Endothelial cell of umbilical vein (primary cell): ENCODE data around the gene MPST. TPM values are rescaled to one million over a fixed set of nuclear protein-coding genes. Genes with fewer than 3 reads are reported as not detected.

Experiments
- BruUV-seq: library from RNA; stranded (reverse); fragments of 400-500 nt; replicated peaks from 2 replicates; lab custom pipeline; 2021; lab: Mats Ljungman, UMichigan
- CTCF ChIA-PET: fragments of 300-600, 350-600 bp; sonication (Branson Sonifier 250); formaldehyde crosslinking; loops from one replicate; lab custom pipeline; 2021; ENCODE audit warnings: antibody characterized with exemption, inconsistent platforms; lab: Charles Lee
- POLR2A ChIA-PET: fragments of 300-600, 350-600 bp; sonication (Branson Sonifier 250); formaldehyde crosslinking; loops from one replicate; lab custom pipeline; 2021; ENCODE audit warnings: antibody characterized with exemption, inconsistent platforms; lab: Charles Lee
- DNase-seq: peaks from one replicate; pipeline ENCODE4 v3.0.0-alpha.2; 2011; ENCODE audit warnings: low read depth, low spot score
- FAIRE-seq: peaks from 2 replicates; lab custom pipeline; 2011; peaks lifted over from hg19 to GRCh38; lab: Jason Lieb, UNC
- H2AFZ ChIP-seq: 2 replicates; pipeline ENCODE4 v1.6.0; 2012; ENCODE audit warnings: low read depth, low read length, control low read depth, inconsistent platforms
- H3K27ac ChIP-seq: 2 replicates; pipeline ENCODE4 v1.5.1; 2011; ENCODE audit warnings: low read depth, mild to moderate bottlenecking, control low read depth, low read length, moderate library complexity; ENCODE audit not compliant: insufficient read depth
- H3K27me3 ChIP-seq, 2 experiments: 2 replicates each; pipeline versions ENCODE4 v1.6.0 to v1.6.1; 2011; ENCODE audit warnings: low read length in 2 of 2, mixed read lengths in 1 of 2; ENCODE audit not compliant: control insufficient read depth in 2 of 2, insufficient read depth in 2 of 2
- H3K36me3 ChIP-seq, 2 experiments: 2 replicates in 1 of 2; 3 replicates in 1 of 2; pipeline ENCODE4 v1.5.1; 2011; ENCODE audit warnings: low read length in 2 of 2, mild to moderate bottlenecking in 1 of 2, moderate library complexity in 1 of 2; ENCODE audit not compliant: control insufficient read depth in 2 of 2, insufficient read depth in 2 of 2; ENCODE audit errors: extremely low read depth in 1 of 2
- H3K4me1 ChIP-seq: 3 replicates; pipeline ENCODE4 v1.5.1; 2011; ENCODE audit warnings: mild to moderate bottlenecking, low read length; ENCODE audit not compliant: control insufficient read depth, insufficient read depth; ENCODE audit errors: extremely low read depth
- H3K4me2 ChIP-seq: 2 replicates; pipeline ENCODE4 v1.6.1; 2011; ENCODE audit warnings: low read length, control low read depth, mixed read lengths; ENCODE audit not compliant: insufficient read depth
- H3K4me3 ChIP-seq, 3 experiments: fragments of 200-600 bp in 1 of 3; sonication (generic), shearing (Covaris generic) in 1 of 3; replicated peaks in 1 of 3; 2 replicates each; pipeline ENCODE4 v1.5.1; 2011 to 2016; ENCODE audit warnings: control low read depth in 3 of 3, low read length in 3 of 3, mild to moderate bottlenecking in 2 of 3, inconsistent platforms in 1 of 3, low read depth in 1 of 3, moderate library complexity in 1 of 3; ENCODE audit not compliant: insufficient read depth in 1 of 3
- H3K79me2 ChIP-seq: 2 replicates; pipeline ENCODE4 v1.6.0; 2012; ENCODE audit warnings: low read length, inconsistent platforms; ENCODE audit not compliant: control insufficient read depth, insufficient read depth
- H3K9ac ChIP-seq: replicated peaks from 2 replicates; pipeline ENCODE3; 2011; ENCODE audit warnings: low read length, control low read depth; ENCODE audit not compliant: insufficient read depth; ENCODE audit errors: extremely low read depth
- H3K9me1 ChIP-seq: replicated peaks from 3 replicates; pipeline ENCODE4 v1.6.0; 2011; ENCODE audit warnings: mild to moderate bottlenecking, low read length; ENCODE audit not compliant: control insufficient read depth, insufficient read depth; ENCODE audit errors: extremely low read depth
- H3K9me3 ChIP-seq: replicated peaks from 2 replicates; pipeline ENCODE4 v1.5.1; 2012; ENCODE audit warnings: low read length, inconsistent platforms; ENCODE audit not compliant: control insufficient read depth, insufficient read depth
- H4K20me1 ChIP-seq: replicated peaks from 2 replicates; pipeline ENCODE3; 2011; ENCODE audit warnings: mild to moderate bottlenecking, low read length; ENCODE audit not compliant: control insufficient read depth, insufficient read depth; ENCODE audit errors: extremely low read depth
- EZH2 ChIP-seq: IDR thresholded peaks from 2 replicates; pipeline ENCODE4 v1.6.1; 2012; ENCODE audit warnings: borderline replicate concordance, low read depth, mild to moderate bottlenecking, moderate library complexity, low read length, inconsistent platforms; ENCODE audit not compliant: severe bottlenecking
- FOS ChIP-seq: IDR thresholded peaks from 2 replicates; pipeline ENCODE4 v1.6.1; 2011; ENCODE audit warnings: mild to moderate bottlenecking, low read length, moderate library complexity, borderline replicate concordance; ENCODE audit not compliant: insufficient read depth
- GATA2 ChIP-seq: IDR thresholded peaks from 2 replicates; pipeline ENCODE4 v1.7.0; 2011; ENCODE audit warnings: low read depth, mild to moderate bottlenecking, moderate library complexity, mixed read lengths, low read length; ENCODE audit not compliant: insufficient read length, insufficient read depth
- JUN ChIP-seq: IDR thresholded peaks from 2 replicates; pipeline ENCODE4 v1.6.1; 2011; ENCODE audit warnings: borderline replicate concordance, low read depth; ENCODE audit not compliant: insufficient read length, insufficient read depth
- MYC ChIP-seq: IDR thresholded peaks from one replicate; pipeline ENCODE4 v1.6.1; 2011; ENCODE audit warnings: mild to moderate bottlenecking, low read depth, low read length
- POLR2A ChIP-seq: IDR thresholded peaks from 2 replicates; pipeline ENCODE4 v1.6.1; 2012; ENCODE audit warnings: low read depth, mild to moderate bottlenecking, control low read depth, low read length
- POLR2AphosphoS5 ChIP-seq: IDR thresholded peaks from 2 replicates; pipeline ENCODE4 v1.6.1; 2012; ENCODE audit warnings: low read depth, mild to moderate bottlenecking, control low read depth, low read length, moderate library complexity; ENCODE audit not compliant: insufficient read depth
- dilution Hi-C: fragments of 300-500 bp; cut with MboI; formaldehyde crosslinking; loops from one replicate; pipeline ENCODE4 v1.15.0; 2019; ENCODE audit warnings: low sequenced_read_pairs; ENCODE audit not compliant: extremely low pct_ligation_motif_present
- intact Hi-C: fragments of 100-400 bp; cut with micrococcal nuclease; formaldehyde crosslinking; loops from one replicate; pipeline ENCODE4 v1.10.0; 2022
- polyA plus RNA-seq, 4 experiments: library from polyadenylated mRNA; depleted of rRNA in 3 of 4; stranded (reverse) in 3 of 4; unstranded in 1 of 4; fragments of >200 nt; gene quantifications; 2 replicates each; pipeline versions ENCODE4 v1.2.1 to v1.2.3, GENCODE V29; 2011 to 2012; ENCODE audit warnings: missing spikeins in 1 of 4
- total RNA-seq: library from RNA; stranded (reverse); gene quantifications from 2 replicates; pipeline ENCODE4 v1.2.3, GENCODE V29; 2021
- TF ChIP-seq, protein P1 (sequence below), 2 donors: IDR thresholded peaks; 1 replicate in 1 of 2; 2 replicates in 1 of 2; pipeline ENCODE4 v1.5.1; 2011; ENCODE audit warnings: low read length in 2 of 2, mild to moderate bottlenecking in 2 of 2, moderate library complexity in 2 of 2, control low read depth in 1 of 2, inconsistent platforms in 1 of 2, low read depth in 1 of 2; ENCODE audit not compliant: insufficient read depth in 1 of 2; ENCODE audit errors: extremely low read depth in 1 of 2
- TF ChIP-seq, protein P2 (sequence below): IDR thresholded peaks from 2 replicates; pipeline ENCODE4 v1.6.1; 2011; ENCODE audit not compliant: insufficient read depth, insufficient read length

Gene MPST
- total and polyA plus RNA-seq, 2 donors (not counting 3 experiments of a cell fraction or from before 2014, with no cell fraction given) = 93.2 to 124 TPM

DNA sequence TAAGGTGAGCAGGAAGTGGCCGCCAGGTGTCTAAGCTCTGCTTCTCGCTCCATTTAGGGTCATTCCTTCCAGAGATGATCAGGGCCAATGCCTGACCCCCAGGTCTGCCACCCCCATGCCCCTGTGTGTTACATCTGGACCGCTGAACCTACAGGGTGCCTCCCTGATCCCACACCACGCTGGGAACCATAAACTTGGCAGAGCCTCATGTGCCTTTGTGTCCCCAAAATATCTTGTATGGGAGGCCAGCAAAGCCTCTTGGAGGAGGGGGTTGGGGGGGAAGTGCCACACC is 4.0 kb upstream of the MPST start:
- DNase-seq (no peak), FAIRE-seq (no peak)
- no peaks in the 10 kb centered on the region for H4K20me1 ChIP-seq
- no TSS peak for BruUV-seq
- H3K27ac ChIP-seq = no peak overlapping the region
- peaks cover 18% of the 10 kb centered on the region for H3K79me2 ChIP-seq
- peaks cover 12% of the 10 kb centered on the region for H3K4me1 ChIP-seq
- H3K9me1 ChIP-seq = no peaks in the 10 kb centered on the region
- no peak overlapping the region for H3K9ac ChIP-seq
- H3K27me3 ChIP-seq = no peaks in the 10 kb centered on the region
- no peak overlapping the region for H2AFZ ChIP-seq
- peaks cover 2 to 6% of the 10 kb centered on the region in 2 experiments for H3K36me3 ChIP-seq
- ChIA-PET CTCF (no interaction called here), POLR2A (no interaction called here)
- H3K4me2 ChIP-seq = no peak overlapping the region
- TF ChIP-seq, protein P1, sequence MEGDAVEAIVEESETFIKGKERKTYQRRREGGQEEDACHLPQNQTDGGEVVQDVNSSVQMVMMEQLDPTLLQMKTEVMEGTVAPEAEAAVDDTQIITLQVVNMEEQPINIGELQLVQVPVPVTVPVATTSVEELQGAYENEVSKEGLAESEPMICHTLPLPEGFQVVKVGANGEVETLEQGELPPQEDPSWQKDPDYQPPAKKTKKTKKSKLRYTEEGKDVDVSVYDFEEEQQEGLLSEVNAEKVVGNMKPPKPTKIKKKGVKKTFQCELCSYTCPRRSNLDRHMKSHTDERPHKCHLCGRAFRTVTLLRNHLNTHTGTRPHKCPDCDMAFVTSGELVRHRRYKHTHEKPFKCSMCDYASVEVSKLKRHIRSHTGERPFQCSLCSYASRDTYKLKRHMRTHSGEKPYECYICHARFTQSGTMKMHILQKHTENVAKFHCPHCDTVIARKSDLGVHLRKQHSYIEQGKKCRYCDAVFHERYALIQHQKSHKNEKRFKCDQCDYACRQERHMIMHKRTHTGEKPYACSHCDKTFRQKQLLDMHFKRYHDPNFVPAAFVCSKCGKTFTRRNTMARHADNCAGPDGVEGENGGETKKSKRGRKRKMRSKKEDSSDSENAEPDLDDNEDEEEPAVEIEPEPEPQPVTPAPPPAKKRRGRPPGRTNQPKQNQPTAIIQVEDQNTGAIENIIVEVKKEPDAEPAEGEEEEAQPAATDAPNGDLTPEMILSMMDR (IDR thresholded peaks at IDR 0.05; ENCODE audit: extremely low read depth in 1 of 2, insufficient read depth in 1 of 2, low read depth in 1 of 2, low read length in 2 of 2) = no peak
- TF ChIP-seq GATA2 (no peak), MYC (no peak), JUN (no peak), FOS (no peak), POLR2AphosphoS5 (no peak), EZH2 (no peak), POLR2A (no peak)
- TF ChIP-seq, protein P2, sequence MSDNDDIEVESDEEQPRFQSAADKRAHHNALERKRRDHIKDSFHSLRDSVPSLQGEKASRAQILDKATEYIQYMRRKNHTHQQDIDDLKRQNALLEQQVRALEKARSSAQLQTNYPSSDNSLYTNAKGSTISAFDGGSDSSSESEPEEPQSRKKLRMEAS = no peak
- dilution Hi-C loops (no loop called here), intact Hi-C loops (no loop called here)
- no peaks in the 10 kb centered on the region for H3K9me3 ChIP-seq
- no peak overlapping the region for H3K4me3 ChIP-seq
